ENCODE data around the gene DGKQ.
"Not testable (repeated sequence)": the region's sequence is repeated elsewhere in the genome, so short reads cannot be mapped to it uniquely, and the experiment has no call there.

The DGKQ gene

GRCh38 chr4:921830-922331 is 51.5 kb downstream of the DGKQ start:
- Histone ChIP-seq H3K27ac (ENCODE audit: low read depth, low read length) (peak overlapping the region; percentile 69), H3K9me3 (ENCODE audit: control insufficient read depth, insufficient read depth, low read length) (peaks cover 6% of the 10 kb centered on the region; the same call in 1 of the 2 replicates), H4K20me1 (ENCODE audit: control insufficient read depth, insufficient read depth, low read depth, low read length) (peaks cover 20% of the 10 kb centered on the region), H3F3A (ENCODE audit: control insufficient read depth, insufficient read depth) (peaks cover 26% of the 10 kb centered on the region), H3K36me3 (ENCODE audit: control insufficient read depth, low read length) (peaks cover 3% of the 10 kb centered on the region; the same call in 1 of the 2 replicates), H3K4me2 (ENCODE audit: low read length) (peak overlapping the region; percentile 72), H3K27me3 (ENCODE audit: control insufficient read depth, low read length) (no peaks in the 10 kb centered on the region), H3K4me1 (ENCODE audit: control insufficient read depth, low read length) (peaks cover 44% of the 10 kb centered on the region), H3K4me3 (ENCODE audit: low read length) (peak overlapping the region; percentile 50), H3K9me2 (replicated peaks; ENCODE audit: control insufficient read depth, low read length) (no peaks in the 10 kb centered on the region), H3K79me2 (ENCODE audit: control insufficient read depth, low read length) (peaks cover 86% of the 10 kb centered on the region)
- TF ChIP-seq CTCF (IDR thresholded peaks at IDR 0.05; ENCODE audit: low read depth, low read length, poor library complexity, severe bottlenecking), result no peak
- TF ChIP-seq EZH2phosphoT487 (IDR thresholded peaks at IDR 0.05; ENCODE audit: borderline replicate concordance, low read length), result no peak

- not testable (repeated sequence) for H3K36me3 ChIP-seq (ENCODE audit: control insufficient read depth, low read length); H3K9me3 ChIP-seq (ENCODE audit: control insufficient read depth, insufficient read depth, low read length); H3K4me3 ChIP-seq (ENCODE audit: low read length); H3K27me3 ChIP-seq (ENCODE audit: control insufficient read depth, low read length); H3K4me2 ChIP-seq (ENCODE audit: low read length); H3K9me2 ChIP-seq (replicated peaks; ENCODE audit: control insufficient read depth, low read length); H3K27ac ChIP-seq (ENCODE audit: low read depth, low read length)
- peaks cover 53% of the 10 kb centered on the region for H3K4me1 ChIP-seq (ENCODE audit: control insufficient read depth, low read length)
- peaks cover 89% of the 10 kb centered on the region for H3K79me2 ChIP-seq (ENCODE audit: control insufficient read depth, low read length)
- H3F3A ChIP-seq (ENCODE audit: control insufficient read depth, insufficient read depth), result peaks cover 24% of the 10 kb centered on the region
- H4K20me1 ChIP-seq (ENCODE audit: control insufficient read depth, insufficient read depth, low read depth, low read length), result peaks cover 24% of the 10 kb centered on the region
Measured at GRCh38 chr4:919004-919680, 54.2 kb downstream of the DGKQ start.

GRCh38 chr4:918591-918990 is 54.8 kb downstream of the DGKQ start:
- H3K9me2 ChIP-seq (replicated peaks; ENCODE audit: control insufficient read depth, low read length); H3K36me3 ChIP-seq (ENCODE audit: control insufficient read depth, low read length); H3K27me3 ChIP-seq (ENCODE audit: control insufficient read depth, low read length); H3K9me3 ChIP-seq (ENCODE audit: control insufficient read depth, insufficient read depth, low read length); H3K27ac ChIP-seq (ENCODE audit: low read depth, low read length); H3K4me2 ChIP-seq (ENCODE audit: low read length); H3K4me3 ChIP-seq (ENCODE audit: low read length): not testable (repeated sequence)
- peaks cover 23% of the 10 kb centered on the region for H4K20me1 ChIP-seq (ENCODE audit: control insufficient read depth, insufficient read depth, low read depth, low read length)
- peaks cover 48% of the 10 kb centered on the region for H3K4me1 ChIP-seq (ENCODE audit: control insufficient read depth, low read length)
- H3F3A ChIP-seq (ENCODE audit: control insufficient read depth, insufficient read depth), result peaks cover 22% of the 10 kb centered on the region
- peaks cover 85% of the 10 kb centered on the region for H3K79me2 ChIP-seq (ENCODE audit: control insufficient read depth, low read length)

- Histone ChIP-seq H3K4me3 (ENCODE audit: low read length) (no peak overlapping the region), H4K20me1 (ENCODE audit: control insufficient read depth, insufficient read depth, low read depth, low read length) (peaks cover 23% of the 10 kb centered on the region), H3K9me2 (replicated peaks; ENCODE audit: control insufficient read depth, low read length) (no peaks in the 10 kb centered on the region), H3K36me3 (ENCODE audit: control insufficient read depth, low read length) (peaks cover 3% of the 10 kb centered on the region; the same call in 1 of the 2 replicates), H3K9me3 (ENCODE audit: control insufficient read depth, insufficient read depth, low read length) (peaks cover 6% of the 10 kb centered on the region; the same call in 1 of the 2 replicates), H3K27me3 (ENCODE audit: control insufficient read depth, low read length) (no peaks in the 10 kb centered on the region), H3K27ac (ENCODE audit: low read depth, low read length) (no peak overlapping the region), H3K79me2 (ENCODE audit: control insufficient read depth, low read length) (peaks cover 87% of the 10 kb centered on the region), H3F3A (ENCODE audit: control insufficient read depth, insufficient read depth) (peaks cover 16% of the 10 kb centered on the region), H3K4me1 (ENCODE audit: control insufficient read depth, low read length) (peaks cover 42% of the 10 kb centered on the region), H3K4me2 (ENCODE audit: low read length) (no peak overlapping the region)
- no peak for TF ChIP-seq CTCF (IDR thresholded peaks at IDR 0.05; ENCODE audit: low read depth, low read length, poor library complexity, severe bottlenecking)
- TF ChIP-seq EZH2phosphoT487 (IDR thresholded peaks at IDR 0.05; ENCODE audit: borderline replicate concordance, low read length), result no peak
Measured at GRCh38 chr4:917992-918391, 55.4 kb downstream of the DGKQ start.

Measured in DOHH2 (cell line).